ENCODE results near the gene HGS.

The HGS gene

GRCh38 chr17:81683584-81684441, at the start of gene HGS, which contains the start of gene ARL16:
HGS (plus strand) TSS chr17:81684011; CDS start chr17:81684067, 56 bp downstream.
ARL16 (minus strand) TSS chr17:81683797; CDS start chr17:81683753, 44 bp downstream.
- in situ Hi-C loops (cut with HindIII; ENCODE audit: low sequenced_read_pairs), result no loop called here

- in situ Hi-C loops (cut with HindIII; ENCODE audit: low sequenced_read_pairs), result no loop called here
These were observed 48.4 kb upstream of the HGS start for GRCh38 chr17:81635431-81635830.

- in situ Hi-C loops (cut with HindIII; ENCODE audit: low sequenced_read_pairs), result no loop called here
These were observed 47.8 kb upstream of the HGS start for GRCh38 chr17:81635973-81636504.

GRCh38 chr17:81636505-81637288, 47.1 kb upstream of the HGS start, which contains the start of the genes NPLOC4 and TSPAN10:
NPLOC4 (minus strand) TSS chr17:81637112; CDS start chr17:81636930, 182 bp downstream.
TSPAN10 (plus strand) TSS chr17:81637196; CDS start chr17:81642413, 5,217 bp downstream.
- in situ Hi-C loops (cut with HindIII; ENCODE audit: low sequenced_read_pairs), result no loop called here

- in situ Hi-C loops (cut with HindIII; ENCODE audit: low sequenced_read_pairs), result no loop called here
These were observed 45.1 kb upstream of the HGS start for GRCh38 chr17:81638683-81639082.

GRCh38 chr17:81640011-81640410, 43.8 kb upstream of the HGS start:
- in situ Hi-C loops (cut with HindIII; ENCODE audit: low sequenced_read_pairs), result no loop called here

GRCh38 chr17:81641825-81642489, 41.9 kb upstream of the HGS start:
- in situ Hi-C loops (cut with HindIII; ENCODE audit: low sequenced_read_pairs), result no loop called here

GRCh38 chr17:81644496-81644895, 39.3 kb upstream of the HGS start:
- in situ Hi-C loops (cut with HindIII; ENCODE audit: low sequenced_read_pairs), result no loop called here

- in situ Hi-C loops (cut with HindIII; ENCODE audit: low sequenced_read_pairs), result no loop called here
These were observed 38.5 kb upstream of the HGS start for GRCh38 chr17:81644976-81645952.

- in situ Hi-C loops (cut with HindIII; ENCODE audit: low sequenced_read_pairs), result no loop called here
These were observed 36.8 kb upstream of the HGS start for GRCh38 chr17:81646869-81647600.

GRCh38 chr17:81647640-81648012, 36.2 kb upstream of the HGS start:
- in situ Hi-C loops (cut with HindIII; ENCODE audit: low sequenced_read_pairs), result no loop called here

GRCh38 chr17:81648013-81648706, 35.7 kb upstream of the HGS start:
- in situ Hi-C loops (cut with HindIII; ENCODE audit: low sequenced_read_pairs), result no loop called here

- in situ Hi-C loops (cut with HindIII; ENCODE audit: low sequenced_read_pairs), result no loop called here
These were observed 35.1 kb upstream of the HGS start for GRCh38 chr17:81648707-81649085.

GRCh38 chr17:81650951-81651350, 32.9 kb upstream of the HGS start:
- in situ Hi-C loops (cut with HindIII; ENCODE audit: low sequenced_read_pairs), result no loop called here

- in situ Hi-C loops (cut with HindIII; ENCODE audit: low sequenced_read_pairs), result no loop called here
These were observed 32.1 kb upstream of the HGS start for GRCh38 chr17:81651692-81652091.

- in situ Hi-C loops (cut with HindIII; ENCODE audit: low sequenced_read_pairs), result no loop called here
These were observed 30.7 kb upstream of the HGS start for GRCh38 chr17:81652906-81653771.

- in situ Hi-C loops (cut with HindIII; ENCODE audit: low sequenced_read_pairs), result no loop called here
These were observed 28.3 kb upstream of the HGS start for GRCh38 chr17:81655378-81656117.
